Cardiac muscle cell (in vitro differentiated cells and primary cell): Measurements from ENCODE around the gene DOK3. TPM values are rescaled to one million over a fixed set of nuclear protein-coding genes. Genes with fewer than 3 reads are reported as not detected.

Experiments
- DNase-seq, 2 donors: peaks; one replicate each; pipeline versions ENCODE4 v3.0.0 to v3.0.0-alpha.2; 2010 to 2017; ENCODE audit warnings: low read depth in 1 of 2, low spot score in 1 of 2
- H3K27ac ChIP-seq: fragments of 200-600 bp; sonication (generic); 2 replicates; pipeline ENCODE4 v1.5.1; 2016
- H3K27me3 ChIP-seq: fragments of 200-600 bp; sonication (generic); 2 replicates; pipeline ENCODE4 v1.6.0; 2016; ENCODE audit warnings: control low read depth
- H3K36me3 ChIP-seq: fragments of 200-600 bp; sonication (generic); 2 replicates; pipeline ENCODE4 v1.5.1; 2016; ENCODE audit warnings: control low read depth
- H3K4me1 ChIP-seq: fragments of 200-600 bp; sonication (generic); 2 replicates; pipeline ENCODE4 v1.8.1; 2017; ENCODE audit warnings: low read depth, mild to moderate bottlenecking, mixed run types
- H3K4me3 ChIP-seq: fragments of 200-600 bp; sonication (generic); 2 replicates; pipeline ENCODE4 v1.5.1; 2016; ENCODE audit warnings: mild to moderate bottlenecking
- H3K9me3 ChIP-seq: fragments of 200-600 bp; sonication (generic); 2 replicates; pipeline ENCODE4 v1.5.1; 2017; ENCODE audit warnings: low read depth, mild to moderate bottlenecking, control low read depth
- polyA plus RNA-seq: library from polyadenylated mRNA; unstranded; fragments of >200 nt; fragmentation: Nextera tagmentation; extraction: Ambion mirVana; gene quantifications from 2 replicates; pipeline ENCODE4 v1.2.1, GENCODE V29; 2016
- total RNA-seq: library from RNA; depleted of rRNA; stranded (reverse); fragments of >200 nt; gene quantifications from 2 replicates; pipeline ENCODE4 v1.2.3, GENCODE V29; 2016
- TF ChIP-seq, protein P1 (sequence below): IDR thresholded peaks from 2 replicates; pipeline ENCODE4 v1.5.1; 2012; ENCODE audit warnings: low read depth, mild to moderate bottlenecking, low read length

Gene DOK3
- total and polyA plus RNA-seq, 2 experiments from 2014 or later = 2.4 to 3.7 TPM

- Histone ChIP-seq H3K36me3 (peaks cover 41% of the 10 kb centered on the region), H3K27me3 (no peaks in the 10 kb centered on the region), H3K27ac (no peak overlapping the region), H3K4me3 (no peak overlapping the region), H3K9me3 (no peaks in the 10 kb centered on the region), H3K4me1 (no peaks in the 10 kb centered on the region)
- no peak for DNase-seq
- TF ChIP-seq, protein P1, sequence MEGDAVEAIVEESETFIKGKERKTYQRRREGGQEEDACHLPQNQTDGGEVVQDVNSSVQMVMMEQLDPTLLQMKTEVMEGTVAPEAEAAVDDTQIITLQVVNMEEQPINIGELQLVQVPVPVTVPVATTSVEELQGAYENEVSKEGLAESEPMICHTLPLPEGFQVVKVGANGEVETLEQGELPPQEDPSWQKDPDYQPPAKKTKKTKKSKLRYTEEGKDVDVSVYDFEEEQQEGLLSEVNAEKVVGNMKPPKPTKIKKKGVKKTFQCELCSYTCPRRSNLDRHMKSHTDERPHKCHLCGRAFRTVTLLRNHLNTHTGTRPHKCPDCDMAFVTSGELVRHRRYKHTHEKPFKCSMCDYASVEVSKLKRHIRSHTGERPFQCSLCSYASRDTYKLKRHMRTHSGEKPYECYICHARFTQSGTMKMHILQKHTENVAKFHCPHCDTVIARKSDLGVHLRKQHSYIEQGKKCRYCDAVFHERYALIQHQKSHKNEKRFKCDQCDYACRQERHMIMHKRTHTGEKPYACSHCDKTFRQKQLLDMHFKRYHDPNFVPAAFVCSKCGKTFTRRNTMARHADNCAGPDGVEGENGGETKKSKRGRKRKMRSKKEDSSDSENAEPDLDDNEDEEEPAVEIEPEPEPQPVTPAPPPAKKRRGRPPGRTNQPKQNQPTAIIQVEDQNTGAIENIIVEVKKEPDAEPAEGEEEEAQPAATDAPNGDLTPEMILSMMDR = no peak
Observed at GRCh38 chr5:177514541-177514940, 4.9 kb upstream of the DOK3 start.

- peaks cover 40% of the 10 kb centered on the region for H3K36me3 ChIP-seq
- H3K27ac ChIP-seq = no peak overlapping the region
- no peak for DNase-seq
- H3K9me3 ChIP-seq = no peaks in the 10 kb centered on the region
- no peaks in the 10 kb centered on the region for H3K4me1 ChIP-seq
- TF ChIP-seq, protein P1 = no peak
- no peaks in the 10 kb centered on the region for H3K27me3 ChIP-seq
- no peak overlapping the region for H3K4me3 ChIP-seq
Observed at GRCh38 chr5:177513500-177513899, 3.9 kb upstream of the DOK3 start.

GRCh38 chr5:177512736-177513380 is 3.2 kb upstream of the DOK3 start:
- Histone ChIP-seq H3K4me3 (no peak overlapping the region), H3K27me3 (no peaks in the 10 kb centered on the region), H3K36me3 (peaks cover 40% of the 10 kb centered on the region), H3K9me3 (no peaks in the 10 kb centered on the region), H3K27ac (no peak overlapping the region), H3K4me1 (no peaks in the 10 kb centered on the region)
- DNase-seq = no peak
- TF ChIP-seq, protein P1 = no peak

DNA sequence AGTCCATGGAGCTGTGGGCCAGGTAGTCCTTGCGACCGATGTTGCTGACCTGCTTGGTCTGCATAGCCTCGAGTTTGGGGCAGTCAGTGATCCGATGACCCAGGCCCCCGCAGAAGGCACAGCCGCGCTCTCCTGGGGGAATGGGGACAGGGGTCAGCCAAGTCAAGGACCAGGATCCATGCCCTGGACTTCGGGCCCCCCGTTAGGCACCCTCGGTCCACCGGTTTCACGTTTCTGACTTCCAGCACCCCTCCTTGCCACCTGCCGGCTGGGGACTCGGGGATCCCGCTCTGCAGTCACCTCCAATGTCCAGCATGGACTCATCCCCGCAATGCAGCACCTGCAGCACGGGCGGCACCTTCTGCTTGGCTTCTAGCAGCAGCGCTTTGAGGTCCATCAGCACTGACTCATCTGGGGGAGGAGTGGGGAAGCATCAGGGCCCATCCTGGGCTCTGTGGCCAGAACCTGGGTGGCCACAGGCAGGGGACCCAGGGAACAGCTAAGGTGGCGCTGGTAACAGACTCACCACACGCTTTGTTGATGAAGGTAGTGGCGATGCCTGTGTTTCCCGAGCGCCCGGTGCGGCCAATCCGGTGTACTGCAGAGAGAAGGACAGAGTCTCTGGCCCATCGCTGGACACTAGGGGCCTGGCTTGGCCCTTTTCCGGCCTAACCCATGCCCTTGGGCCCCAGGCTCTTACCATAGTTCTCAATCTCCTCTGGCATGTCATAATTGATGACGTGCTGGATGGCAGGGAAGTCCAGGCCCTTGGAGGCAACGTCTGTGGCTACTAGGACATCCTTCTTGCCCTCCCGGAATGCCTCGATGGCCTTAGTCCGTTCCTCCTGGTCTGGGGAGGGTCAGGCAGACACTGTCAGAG is 2.4 kb upstream of the DOK3 start:
- H3K27ac ChIP-seq = no peak overlapping the region
- H3K4me1 ChIP-seq = no peaks in the 10 kb centered on the region
- peaks cover 40% of the 10 kb centered on the region for H3K36me3 ChIP-seq
- H3K9me3 ChIP-seq = no peaks in the 10 kb centered on the region
- H3K4me3 ChIP-seq = no peak overlapping the region
- TF ChIP-seq, protein P1 = no peak
- H3K27me3 ChIP-seq = no peaks in the 10 kb centered on the region
- no peak for DNase-seq

GRCh38 chr5:177511181-177511580 is 1.6 kb upstream of the DOK3 start:
- peaks cover 40% of the 10 kb centered on the region for H3K36me3 ChIP-seq
- TF ChIP-seq, protein P1 = no peak
- no peak overlapping the region for H3K27ac ChIP-seq
- no peak overlapping the region for H3K4me3 ChIP-seq
- no peaks in the 10 kb centered on the region for H3K9me3 ChIP-seq
- DNase-seq = no peak
- no peaks in the 10 kb centered on the region for H3K27me3 ChIP-seq
- H3K4me1 ChIP-seq = no peaks in the 10 kb centered on the region
